ENCODE measurements around the gene ELAC2.

Gene ELAC2

DNA sequence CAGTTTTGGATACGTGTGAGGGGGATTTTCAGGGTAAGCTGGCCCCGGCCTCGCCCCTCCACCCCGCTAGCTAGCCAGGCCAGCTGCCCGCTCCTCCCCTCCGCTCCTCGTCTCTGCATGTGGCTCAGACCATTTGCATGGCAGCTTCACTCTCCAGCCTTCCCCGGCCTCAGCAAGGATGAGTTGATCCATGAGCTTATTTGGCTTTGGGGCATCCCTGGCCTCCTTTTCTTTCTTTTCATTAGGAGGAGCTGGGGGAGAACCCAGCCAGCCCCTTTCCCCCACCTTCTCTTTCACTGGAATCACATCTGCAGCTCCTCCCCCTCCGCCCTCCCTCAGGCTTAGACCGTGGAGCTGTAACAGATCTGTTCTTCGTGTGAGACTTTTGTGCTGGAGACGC, 30.7 kb downstream of the ELAC2 start:
- H3K79me2 ChIP-seq (ENCODE audit: insufficient read depth, low read length) = no peaks in the 10 kb centered on the region
- no peaks in the 10 kb centered on the region for H4K20me1 ChIP-seq (ENCODE audit: low read depth, low read length)
- TF ChIP-seq, protein P1, sequence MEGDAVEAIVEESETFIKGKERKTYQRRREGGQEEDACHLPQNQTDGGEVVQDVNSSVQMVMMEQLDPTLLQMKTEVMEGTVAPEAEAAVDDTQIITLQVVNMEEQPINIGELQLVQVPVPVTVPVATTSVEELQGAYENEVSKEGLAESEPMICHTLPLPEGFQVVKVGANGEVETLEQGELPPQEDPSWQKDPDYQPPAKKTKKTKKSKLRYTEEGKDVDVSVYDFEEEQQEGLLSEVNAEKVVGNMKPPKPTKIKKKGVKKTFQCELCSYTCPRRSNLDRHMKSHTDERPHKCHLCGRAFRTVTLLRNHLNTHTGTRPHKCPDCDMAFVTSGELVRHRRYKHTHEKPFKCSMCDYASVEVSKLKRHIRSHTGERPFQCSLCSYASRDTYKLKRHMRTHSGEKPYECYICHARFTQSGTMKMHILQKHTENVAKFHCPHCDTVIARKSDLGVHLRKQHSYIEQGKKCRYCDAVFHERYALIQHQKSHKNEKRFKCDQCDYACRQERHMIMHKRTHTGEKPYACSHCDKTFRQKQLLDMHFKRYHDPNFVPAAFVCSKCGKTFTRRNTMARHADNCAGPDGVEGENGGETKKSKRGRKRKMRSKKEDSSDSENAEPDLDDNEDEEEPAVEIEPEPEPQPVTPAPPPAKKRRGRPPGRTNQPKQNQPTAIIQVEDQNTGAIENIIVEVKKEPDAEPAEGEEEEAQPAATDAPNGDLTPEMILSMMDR (IDR thresholded peaks at IDR 0.05; ENCODE audit: insufficient read depth, low read length, poor library complexity, severe bottlenecking) = no peak
- TF ChIP-seq EZH2phosphoT487 (conservative IDR thresholded peaks at IDR 0.05; ENCODE audit: low read length) = no peak
- H3K27me3 ChIP-seq (ENCODE audit: low read length) = no peaks in the 10 kb centered on the region
- no peak overlapping the region for H2AFZ ChIP-seq (ENCODE audit: low read depth, low read length, severe bottlenecking)
- no peaks in the 10 kb centered on the region for H3K9me2 ChIP-seq (replicated peaks; ENCODE audit: insufficient read depth, low read length)
- H3K36me3 ChIP-seq (ENCODE audit: low read length) = 0 out of 2 replicates have a peak, but pooled peaks cover 5% of the 10 kb centered on the region
- H3K9me3 ChIP-seq (ENCODE audit: insufficient read depth, low read length) = no peaks in the 10 kb centered on the region
- H3K4me2 ChIP-seq (ENCODE audit: low read depth, low read length, poor library complexity, severe bottlenecking) = no peak overlapping the region
- H3K27ac ChIP-seq (ENCODE audit: low read depth, low read length) = no peak overlapping the region
- no peak overlapping the region for H3K9ac ChIP-seq (ENCODE audit: low read length)
- peaks cover 5% of the 10 kb centered on the region; the same call in 1 of the 2 replicates for H3F3A ChIP-seq (ENCODE audit: insufficient read depth)
- H3K4me3 ChIP-seq (ENCODE audit: insufficient read depth, low read length, poor library complexity, severe bottlenecking) = no peak overlapping the region

- H3K27me3 ChIP-seq (ENCODE audit: low read length) = no peaks in the 10 kb centered on the region
- H3K27ac ChIP-seq (ENCODE audit: low read depth, low read length) = no peak overlapping the region
- H3K9me2 ChIP-seq (replicated peaks; ENCODE audit: insufficient read depth, low read length) = no peaks in the 10 kb centered on the region
- H3K4me3 ChIP-seq (ENCODE audit: insufficient read depth, low read length, poor library complexity, severe bottlenecking) = no peak overlapping the region
- H4K20me1 ChIP-seq (ENCODE audit: low read depth, low read length) = no peaks in the 10 kb centered on the region
- H3F3A ChIP-seq (ENCODE audit: insufficient read depth) = no peaks in the 10 kb centered on the region
- no peaks in the 10 kb centered on the region for H3K9me3 ChIP-seq (ENCODE audit: insufficient read depth, low read length)
- no peaks in the 10 kb centered on the region for H3K79me2 ChIP-seq (ENCODE audit: insufficient read depth, low read length)
- H3K9ac ChIP-seq (ENCODE audit: low read length) = no peak overlapping the region
- H2AFZ ChIP-seq (ENCODE audit: low read depth, low read length, severe bottlenecking) = no peak overlapping the region
- H3K36me3 ChIP-seq (ENCODE audit: low read length) = no peaks in the 10 kb centered on the region
- no peak overlapping the region for H3K4me2 ChIP-seq (ENCODE audit: low read depth, low read length, poor library complexity, severe bottlenecking)
- no peak for TF ChIP-seq EZH2phosphoT487 (conservative IDR thresholded peaks at IDR 0.05; ENCODE audit: low read length)
- TF ChIP-seq, protein P1 (IDR thresholded peaks at IDR 0.05; ENCODE audit: insufficient read depth, low read length, poor library complexity, severe bottlenecking) = no peak
Measured at GRCh38 chr17:12985431-12986293, 32.2 kb downstream of the ELAC2 start.

GRCh38 chr17:12983991-12984884, 33.6 kb downstream of the ELAC2 start:
- Histone ChIP-seq H3K79me2 (ENCODE audit: insufficient read depth, low read length) (no peaks in the 10 kb centered on the region), H3K36me3 (ENCODE audit: low read length) (no peaks in the 10 kb centered on the region), H3F3A (ENCODE audit: insufficient read depth) (no peaks in the 10 kb centered on the region), H2AFZ (ENCODE audit: low read depth, low read length, severe bottlenecking) (no peak overlapping the region), H3K27me3 (ENCODE audit: low read length) (no peaks in the 10 kb centered on the region), H3K4me2 (ENCODE audit: low read depth, low read length, poor library complexity, severe bottlenecking) (no peak overlapping the region), H3K9ac (ENCODE audit: low read length) (no peak overlapping the region), H3K4me3 (ENCODE audit: insufficient read depth, low read length, poor library complexity, severe bottlenecking) (no peak overlapping the region), H3K27ac (ENCODE audit: low read depth, low read length) (no peak overlapping the region), H3K9me2 (replicated peaks; ENCODE audit: insufficient read depth, low read length) (no peaks in the 10 kb centered on the region), H4K20me1 (ENCODE audit: low read depth, low read length) (no peaks in the 10 kb centered on the region), H3K9me3 (ENCODE audit: insufficient read depth, low read length) (no peaks in the 10 kb centered on the region)
- no peak for TF ChIP-seq EZH2phosphoT487 (conservative IDR thresholded peaks at IDR 0.05; ENCODE audit: low read length)
- TF ChIP-seq, protein P1 (IDR thresholded peaks at IDR 0.05; ENCODE audit: insufficient read depth, low read length, poor library complexity, severe bottlenecking) = no peak
